Measurements from ENCODE around the gene PKNOX2.

Gene PKNOX2

GRCh38 chr11:125174686-125175085, 10.1 kb downstream of the PKNOX2 start:
- no peak for DNase-seq

GRCh38 chr11:125175166-125175565, 10.6 kb downstream of the PKNOX2 start:
- DNase-seq: no peak

GRCh38 chr11:125175896-125176575, 11.5 kb downstream of the PKNOX2 start:
- no peak for DNase-seq

GRCh38 chr11:125176866-125177265, 12.3 kb downstream of the PKNOX2 start:
- no peak for DNase-seq

GRCh38 chr11:125177543-125177942, 13.0 kb downstream of the PKNOX2 start:
- DNase-seq: no peak

- DNase-seq: no peak
Measured at GRCh38 chr11:125179346-125179745, 14.8 kb downstream of the PKNOX2 start.

- DNase-seq: no peak
Measured at GRCh38 chr11:125179895-125180294, 15.3 kb downstream of the PKNOX2 start.

GRCh38 chr11:125180413-125181305, 16.1 kb downstream of the PKNOX2 start:
- DNase-seq: no peak

GRCh38 chr11:125182573-125182972, 18.0 kb downstream of the PKNOX2 start:
- no peak for DNase-seq

- DNase-seq: no peak
Measured at GRCh38 chr11:125183641-125184040, 19.1 kb downstream of the PKNOX2 start.

- DNase-seq: no peak
Measured at GRCh38 chr11:125188021-125188420, 23.5 kb downstream of the PKNOX2 start.

GRCh38 chr11:125190566-125190965, 26.0 kb downstream of the PKNOX2 start:
- DNase-seq: no peak

GRCh38 chr11:125192183-125192582, 27.6 kb downstream of the PKNOX2 start:
- no peak for DNase-seq

- DNase-seq: no peak
Measured at GRCh38 chr11:125192717-125193415, 28.3 kb downstream of the PKNOX2 start.

- DNase-seq: no peak
Measured at GRCh38 chr11:125193416-125193726, 28.8 kb downstream of the PKNOX2 start.

GRCh38 chr11:125193841-125194240, 29.3 kb downstream of the PKNOX2 start:
- no peak for DNase-seq

- DNase-seq: no peak
Measured at GRCh38 chr11:125199915-125200314, 35.4 kb downstream of the PKNOX2 start.

GRCh38 chr11:125200441-125200840, 35.9 kb downstream of the PKNOX2 start:
- DNase-seq: no peak

GRCh38 chr11:125201525-125202141, 37.1 kb downstream of the PKNOX2 start:
- DNase-seq: no peak

GRCh38 chr11:125202362-125202880, 37.9 kb downstream of the PKNOX2 start:
- DNase-seq: no peak

- DNase-seq: no peak
Measured at GRCh38 chr11:125202977-125203376, 38.4 kb downstream of the PKNOX2 start.

- DNase-seq: no peak
Measured at GRCh38 chr11:125207866-125208425, 43.4 kb downstream of the PKNOX2 start.

- DNase-seq: no peak
Measured at GRCh38 chr11:125210066-125210465, 45.5 kb downstream of the PKNOX2 start.
